ENCODE measurements around the gene IFI44. TPM values are rescaled to one million over a fixed set of nuclear protein-coding genes. Genes with fewer than 3 reads are reported as not detected.

IFI44 gene
- total and polyA plus RNA-seq, 2 of the 8 experiments (the other 6 are each of a cell fraction or from before 2014, with no cell fraction given) = not detected

GRCh38 chr1:78640462-78640861 is 9.2 kb upstream of the IFI44 start:
- H4K20me1 ChIP-seq (replicated peaks in 1 of 2; ENCODE audit: control insufficient read depth in 1 of 2, insufficient read depth in 2 of 2, low read length in 2 of 2) = no peaks in the 10 kb centered on the region
- CTCF ChIA-PET (ENCODE audit: partially characterized antibody) = no interaction called here

More at GRCh38 chr1:78640462-78640861, 9.2 kb upstream of the IFI44 start:
- H4K5ac ChIP-seq (ENCODE audit: insufficient read length, low read depth, low read length) = no peak overlapping the region
- H2BK12ac ChIP-seq (ENCODE audit: low read depth, low read length) = no peak overlapping the region
- no peak overlapping the region for H3K18ac ChIP-seq (ENCODE audit: extremely low read depth, low read length)
- TF ChIP-seq JUND (IDR thresholded peaks at IDR 0.05; ENCODE audit: low read length) (no peak), SIX5 (IDR thresholded peaks at IDR 0.05; ENCODE audit: low read depth, low read length) (no peak), ZNF274 (IDR thresholded peaks at IDR 0.05; ENCODE audit: borderline replicate concordance, extremely low read depth, low read length) (no peak), RNF2 (IDR thresholded peaks at IDR 0.05; ENCODE audit: borderline replicate concordance, low read depth, low read length, missing control alignments, poor library complexity, severe bottlenecking) (no peak)
- H2AK5ac ChIP-seq (ENCODE audit: low read depth, low read length) = no peak overlapping the region
- H3K4me2 ChIP-seq (ENCODE audit: insufficient read depth in 1 of 2, low read depth in 2 of 2, low read length in 2 of 2) = no peak overlapping the region
- no peak overlapping the region for H2BK15ac ChIP-seq (ENCODE audit: low read length)
- no peaks in the 10 kb centered on the region for H3K9me3 ChIP-seq (ENCODE audit: insufficient read depth in 2 of 2, low read depth in 1 of 2, low read length in 1 of 2)
- no peaks in the 10 kb centered on the region for H3K36me3 ChIP-seq (ENCODE audit: control insufficient read depth in 2 of 4, insufficient read depth in 4 of 4, low read length in 3 of 4)
- H3K4me3 ChIP-seq (ENCODE audit: extremely low read depth in 1 of 4, insufficient read depth in 2 of 4, low read depth in 3 of 4, low read length in 4 of 4) = no peak overlapping the region
- no peaks in the 10 kb centered on the region for H3K79me2 ChIP-seq (ENCODE audit: control insufficient read depth in 1 of 2, insufficient read depth in 2 of 2, low read length in 2 of 2)
- DNase-seq (ENCODE audit: low read depth in 1 of 2, low spot score in 2 of 2) (no peak), FAIRE-seq (no peak)
- no peak overlapping the region for H3K4ac ChIP-seq (replicated peaks; ENCODE audit: insufficient read length, low read depth, low read length)
- H2BK120ac ChIP-seq (replicated peaks; ENCODE audit: low read depth, low read length) = no peak overlapping the region
- no peak overlapping the region for H2AFZ ChIP-seq (ENCODE audit: low read length)
- no peak overlapping the region for H4K91ac ChIP-seq (replicated peaks; ENCODE audit: insufficient read length, low read length)
- no peak overlapping the region for H3K56ac ChIP-seq (replicated peaks; ENCODE audit: insufficient read length, low read depth, low read length)
- H3K79me1 ChIP-seq (ENCODE audit: low read depth, low read length) = no peaks in the 10 kb centered on the region
- no peaks in the 10 kb centered on the region for H3K27me3 ChIP-seq (replicated peaks in 1 of 4; ENCODE audit: control insufficient read depth in 3 of 4, extremely low read depth in 1 of 4, insufficient read depth in 3 of 4, low read length in 3 of 4)
- POLR2A ChIA-PET (ENCODE audit: partially characterized antibody) = no interaction called here
- H3K23me2 ChIP-seq (ENCODE audit: low read depth, low read length) = no peaks in the 10 kb centered on the region
- no peak overlapping the region for H4K8ac ChIP-seq (ENCODE audit: extremely low read depth, insufficient read depth, low read length)
- 96% methylated on average over 1 of the region's 1 CpG; no CpG with 5 or more reads in 1 of the 2 experiments for WGBS, 2 experiments (ENCODE audit: extremely low coverage in 1 of 2, insufficient coverage in 1 of 2, insufficient read length in 1 of 2, insufficient replicate concordance in 2 of 2, low coverage in 1 of 2, low lambda C conversion rate in 2 of 2, missing lambda C conversion rate in 1 of 2)
- H3K14ac ChIP-seq (ENCODE audit: insufficient read length) = no peak overlapping the region
- H3K23ac ChIP-seq (ENCODE audit: insufficient read length) = no peak overlapping the region
- H3K9ac ChIP-seq (replicated peaks in 1 of 4; ENCODE audit: extremely low read depth in 1 of 4, low read depth in 3 of 4, low read length in 3 of 4) = no peak overlapping the region
- no peak overlapping the region for H3K27ac ChIP-seq (ENCODE audit: low read depth, low read length)
- H2BK20ac ChIP-seq (ENCODE audit: low read length) = no peak overlapping the region
- H2BK5ac ChIP-seq (ENCODE audit: low read depth, low read length) = no peak overlapping the region
- H3K4me1 ChIP-seq (replicated peaks in 1 of 4; ENCODE audit: control insufficient read depth in 3 of 4, insufficient read depth in 4 of 4, low read length in 3 of 4) = no peaks in the 10 kb centered on the region
